K562 (cell line): ENCODE results near the gene PLEKHA6. TPM values are rescaled to one million over a fixed set of nuclear protein-coding genes. Genes with fewer than 3 reads are reported as not detected.
A peak's percentile ranks its signal among the peaks of the same experiment; 100 is the strongest.

Experiments used
- CBFA2T2 ChIP-seq: fragments of 450-650 bp; conservative IDR thresholded peaks from 2 replicates; pipeline ENCODE4 v1.6.1; 2017; ENCODE audit warnings: mild to moderate bottlenecking
- CBX8 ChIP-seq: fragments of 200-600 bp; sonication (generic); IDR thresholded peaks from 2 replicates; pipeline ENCODE4 v1.6.1; 2012; ENCODE audit warnings: borderline replicate concordance, mixed run types, low read depth, mild to moderate bottlenecking, moderate library complexity, mixed read lengths, low read length, control low read depth, inconsistent platforms; ENCODE audit not compliant: poor library complexity, severe bottlenecking; ENCODE audit errors: extremely low read depth
- CEBPB ChIP-seq: fragments of 450-650 bp; IDR thresholded peaks from 2 replicates; pipeline ENCODE4 v1.6.1; 2016; ENCODE audit warnings: missing genetic modification characterization, missing compliant biosample characterization
- JUND ChIP-seq, 2 experiments: IDR thresholded peaks; 2 replicates in 1 of 2; 3 replicates in 1 of 2; pipeline ENCODE4 v1.6.1; 2011; ENCODE audit warnings: borderline replicate concordance in 2 of 2, low read depth in 2 of 2, low read length in 2 of 2, improper control_type of control experiment in 1 of 2, missing biosample characterization in 1 of 2, missing genetic modification characterization in 1 of 2, missing genetic modification reagents in 1 of 2
- MCM3 ChIP-seq: fragments of 450-650 bp; IDR thresholded peaks from 2 replicates; pipeline ENCODE4 v1.6.1; 2016
- RNF2 ChIP-seq: sonication (generic); IDR thresholded peaks from 2 replicates; pipeline ENCODE4 v1.6.1; 2016
- SAP30 ChIP-seq: fragments of 200-600 bp; sonication (generic); IDR thresholded peaks from 2 replicates; pipeline ENCODE4 v1.6.1; 2012; ENCODE audit warnings: borderline replicate concordance, low read depth, mild to moderate bottlenecking, moderate library complexity, low read length, control low read depth, inconsistent platforms; ENCODE audit not compliant: insufficient read depth, poor library complexity, severe bottlenecking
- ZBED1 ChIP-seq: IDR thresholded peaks from 2 replicates; pipeline ENCODE4 v1.6.1; 2014
- ZC3H8 ChIP-seq: fragments of 450-650 bp; IDR thresholded peaks from 2 replicates; pipeline ENCODE4 v1.6.1; 2017
- ZNF197 ChIP-seq: fragments of 200-800 bp; sonication (Bioruptor generic); IDR thresholded peaks from 2 replicates; pipeline ENCODE4 v1.6.1; 2016; ENCODE audit warnings: low read depth, missing genetic modification characterization, missing compliant biosample characterization
- ZNF212 ChIP-seq: fragments of 450-650 bp; formaldehyde crosslinking; IDR thresholded peaks from 2 replicates; pipeline ENCODE4 v1.4.0; 2020; ENCODE audit warnings: mild to moderate bottlenecking
- ZNF668 ChIP-seq: fragments of 250-450 bp; sonication (Bioruptor Pico); IDR thresholded peaks from 2 replicates; pipeline ENCODE4 v1.8.0; 2022; ENCODE audit warnings: mild to moderate bottlenecking, inconsistent platforms
- ZNF707 ChIP-seq: fragments of 250-450 bp; sonication (Bioruptor Pico); conservative IDR thresholded peaks from 2 replicates; pipeline ENCODE4 v1.8.0; 2022; ENCODE audit warnings: inconsistent platforms, mild to moderate bottlenecking, moderate library complexity
- polyA plus RNA-seq, 8 experiments: library from polyadenylated mRNA; depleted of rRNA in 4 of 8; stranded (reverse) in 5 of 8; unstranded in 3 of 8; fragments of >200 nt; fragmentation: Nextera tagmentation in 2 of 8; fragmentation: Illumina TruSeq in 1 of 8; extraction: Ambion mirVana in 2 of 8; extraction: Trizol in 1 of 8; gene quantifications; 2 replicates each; pipeline versions ENCODE4 v1.2.1 to v1.2.3, GENCODE V29; 2011 to 2014; ENCODE audit warnings: inconsistent platforms in 1 of 8, missing spikeins in 1 of 8
- total RNA-seq, 7 experiments: library from RNA; depleted of rRNA in 6 of 7; stranded (reverse); fragments of >200 nt in 6 of 7; fragmentation: Illumina TruSeq in 2 of 7; extraction: Trizol in 2 of 7; gene quantifications; 2 replicates each; pipeline versions ENCODE4 v1.2.1 to v1.2.3, GENCODE V29; 2011 to 2021; ENCODE audit warnings: low replicate concordance in 1 of 7
- TF ChIP-seq, protein P1 (sequence below): fragments of 450-650 bp; formaldehyde crosslinking; IDR thresholded peaks from 2 replicates; pipeline ENCODE4 v1.4.0; 2022; ENCODE audit warnings: mild to moderate bottlenecking, moderate library complexity
- TF ChIP-seq, protein P2 (sequence below), 2 experiments: fragments of 450-650 bp; formaldehyde crosslinking in 1 of 2; IDR thresholded peaks; 2 replicates each; pipeline versions ENCODE4 v1.4.0 to v1.6.1; 2014 to 2020; ENCODE audit warnings: mild to moderate bottlenecking in 2 of 2, borderline replicate concordance in 1 of 2, low read depth in 1 of 2
- TF ChIP-seq, protein P3 (sequence below): fragments of 250-450 bp; sonication (Bioruptor Pico); IDR thresholded peaks from 2 replicates; pipeline ENCODE4 v1.4.0; 2020
- TF ChIP-seq, protein P4 (sequence below): IDR thresholded peaks from 2 replicates; pipeline ENCODE4 v1.6.1; 2014; ENCODE audit warnings: antibody characterized with exemption

Gene PLEKHA6
- total and polyA plus RNA-seq, 9 of the 15 experiments (the other 6 are each of a cell fraction or from before 2014, with no cell fraction given): under 0.01 to 0.33 (median 0.01) TPM; not detected in 4

DNA sequence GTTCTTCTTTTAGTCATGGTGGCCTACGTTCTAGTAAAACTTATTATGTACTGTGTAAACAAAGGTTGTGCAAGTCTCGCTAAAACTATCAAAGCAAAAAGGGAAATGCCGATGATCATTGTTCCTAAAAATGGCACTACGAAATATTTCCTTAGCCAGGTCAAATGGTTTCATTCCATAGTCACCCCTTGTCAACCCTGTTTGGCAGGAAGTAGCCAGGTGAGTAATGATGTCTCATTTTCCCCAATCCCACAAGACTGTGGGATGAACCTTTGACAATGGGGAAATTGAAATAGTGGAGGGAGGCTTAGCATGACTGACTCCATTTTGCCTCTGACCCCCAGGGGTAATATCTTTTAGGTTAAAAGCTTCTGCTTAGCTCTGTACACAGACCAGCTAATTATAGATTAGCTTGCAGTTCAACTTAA is 188.0 kb downstream of the PLEKHA6 start (continued):
- TF ChIP-seq MCM3 (no peak), ZC3H8 (no peak), CEBPB (no peak), ZNF668 (CRISPR knock-in tag) (0 out of 2 replicates have a peak, but pooled peaks have one; percentile 39), ZNF212 (peak; percentile 87; the same call in 1 of the 2 replicates), CBFA2T2 (no peak), ZBED1 (no peak), CBX8 (no peak), RNF2 (no peak), JUND (IDR thresholded peaks at IDR 0.05; ENCODE audit: borderline replicate concordance, low read depth, low read length) (no peak), JUND (tag; IDR thresholded peaks at IDR 0.05; ENCODE audit: borderline replicate concordance, low read depth, low read length) (no peak), ZNF707 (CRISPR knock-in tag) (no peak), SAP30 (no peak), ZNF197 (CRISPR knock-in tag) (peak; percentile 79)
- TF ChIP-seq, protein P1, sequence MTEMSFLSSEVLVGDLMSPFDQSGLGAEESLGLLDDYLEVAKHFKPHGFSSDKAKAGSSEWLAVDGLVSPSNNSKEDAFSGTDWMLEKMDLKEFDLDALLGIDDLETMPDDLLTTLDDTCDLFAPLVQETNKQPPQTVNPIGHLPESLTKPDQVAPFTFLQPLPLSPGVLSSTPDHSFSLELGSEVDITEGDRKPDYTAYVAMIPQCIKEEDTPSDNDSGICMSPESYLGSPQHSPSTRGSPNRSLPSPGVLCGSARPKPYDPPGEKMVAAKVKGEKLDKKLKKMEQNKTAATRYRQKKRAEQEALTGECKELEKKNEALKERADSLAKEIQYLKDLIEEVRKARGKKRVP: peak; percentile 92
- TF ChIP-seq, protein P2, sequence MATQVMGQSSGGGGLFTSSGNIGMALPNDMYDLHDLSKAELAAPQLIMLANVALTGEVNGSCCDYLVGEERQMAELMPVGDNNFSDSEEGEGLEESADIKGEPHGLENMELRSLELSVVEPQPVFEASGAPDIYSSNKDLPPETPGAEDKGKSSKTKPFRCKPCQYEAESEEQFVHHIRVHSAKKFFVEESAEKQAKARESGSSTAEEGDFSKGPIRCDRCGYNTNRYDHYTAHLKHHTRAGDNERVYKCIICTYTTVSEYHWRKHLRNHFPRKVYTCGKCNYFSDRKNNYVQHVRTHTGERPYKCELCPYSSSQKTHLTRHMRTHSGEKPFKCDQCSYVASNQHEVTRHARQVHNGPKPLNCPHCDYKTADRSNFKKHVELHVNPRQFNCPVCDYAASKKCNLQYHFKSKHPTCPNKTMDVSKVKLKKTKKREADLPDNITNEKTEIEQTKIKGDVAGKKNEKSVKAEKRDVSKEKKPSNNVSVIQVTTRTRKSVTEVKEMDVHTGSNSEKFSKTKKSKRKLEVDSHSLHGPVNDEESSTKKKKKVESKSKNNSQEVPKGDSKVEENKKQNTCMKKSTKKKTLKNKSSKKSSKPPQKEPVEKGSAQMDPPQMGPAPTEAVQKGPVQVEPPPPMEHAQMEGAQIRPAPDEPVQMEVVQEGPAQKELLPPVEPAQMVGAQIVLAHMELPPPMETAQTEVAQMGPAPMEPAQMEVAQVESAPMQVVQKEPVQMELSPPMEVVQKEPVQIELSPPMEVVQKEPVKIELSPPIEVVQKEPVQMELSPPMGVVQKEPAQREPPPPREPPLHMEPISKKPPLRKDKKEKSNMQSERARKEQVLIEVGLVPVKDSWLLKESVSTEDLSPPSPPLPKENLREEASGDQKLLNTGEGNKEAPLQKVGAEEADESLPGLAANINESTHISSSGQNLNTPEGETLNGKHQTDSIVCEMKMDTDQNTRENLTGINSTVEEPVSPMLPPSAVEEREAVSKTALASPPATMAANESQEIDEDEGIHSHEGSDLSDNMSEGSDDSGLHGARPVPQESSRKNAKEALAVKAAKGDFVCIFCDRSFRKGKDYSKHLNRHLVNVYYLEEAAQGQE (IDR thresholded peaks at IDR 0.05; ENCODE audit: borderline replicate concordance): no peak
- TF ChIP-seq, protein P2 (CRISPR knock-in tag; IDR thresholded peaks at IDR 0.05; ENCODE audit: low read depth): peak; percentile 57; the same call in 1 of the 2 replicates
- TF ChIP-seq, protein P3, sequence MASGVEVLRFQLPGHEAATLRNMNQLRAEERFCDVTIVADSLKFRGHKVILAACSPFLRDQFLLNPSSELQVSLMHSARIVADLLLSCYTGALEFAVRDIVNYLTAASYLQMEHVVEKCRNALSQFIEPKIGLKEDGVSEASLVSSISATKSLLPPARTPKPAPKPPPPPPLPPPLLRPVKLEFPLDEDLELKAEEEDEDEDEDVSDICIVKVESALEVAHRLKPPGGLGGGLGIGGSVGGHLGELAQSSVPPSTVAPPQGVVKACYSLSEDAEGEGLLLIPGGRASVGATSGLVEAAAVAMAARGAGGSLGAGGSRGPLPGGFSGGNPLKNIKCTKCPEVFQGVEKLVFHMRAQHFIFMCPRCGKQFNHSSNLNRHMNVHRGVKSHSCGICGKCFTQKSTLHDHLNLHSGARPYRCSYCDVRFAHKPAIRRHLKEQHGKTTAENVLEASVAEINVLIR (CRISPR knock-in tag): peak; percentile 82
- TF ChIP-seq, protein P4, sequence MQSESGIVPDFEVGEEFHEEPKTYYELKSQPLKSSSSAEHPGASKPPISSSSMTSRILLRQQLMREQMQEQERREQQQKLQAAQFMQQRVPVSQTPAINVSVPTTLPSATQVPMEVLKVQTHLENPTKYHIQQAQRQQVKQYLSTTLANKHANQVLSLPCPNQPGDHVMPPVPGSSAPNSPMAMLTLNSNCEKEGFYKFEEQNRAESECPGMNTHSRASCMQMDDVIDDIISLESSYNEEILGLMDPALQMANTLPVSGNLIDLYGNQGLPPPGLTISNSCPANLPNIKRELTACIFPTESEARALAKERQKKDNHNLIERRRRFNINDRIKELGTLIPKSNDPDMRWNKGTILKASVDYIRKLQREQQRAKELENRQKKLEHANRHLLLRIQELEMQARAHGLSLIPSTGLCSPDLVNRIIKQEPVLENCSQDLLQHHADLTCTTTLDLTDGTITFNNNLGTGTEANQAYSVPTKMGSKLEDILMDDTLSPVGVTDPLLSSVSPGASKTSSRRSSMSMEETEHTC: no peak
